Vagina (tissue), 2 donors: ENCODE data around the gene MXD4. TPM values are rescaled to one million over a fixed set of nuclear protein-coding genes. Genes with fewer than 3 reads are reported as not detected.

ENCODE experiments used
- DNase-seq, 2 donors: peaks; one replicate each; pipeline ENCODE4 v3.0.0-alpha.2; 2017; ENCODE audit errors: extremely low spot score in 2 of 2
- H3K27ac ChIP-seq: fragments of 200-600 bp; sonication (generic); one replicate; pipeline ENCODE4 v1.5.1; 2019
- H3K27me3 ChIP-seq: fragments of 200-600 bp; sonication (generic); one replicate; pipeline ENCODE4 v1.5.1; 2019
- H3K36me3 ChIP-seq, 2 donors: fragments of 200-600 bp; sonication (generic); one replicate each; pipeline ENCODE4 v1.5.1; 2017 to 2019
- H3K4me1 ChIP-seq: fragments of 200-600 bp; sonication (generic); one replicate; pipeline ENCODE4 v1.5.1; 2019
- H3K4me3 ChIP-seq, 2 donors: fragments of 200-600 bp; sonication (generic); 1 replicate in 1 of 2; 2 replicates in 1 of 2; pipeline ENCODE4 v1.5.1; 2016 to 2019
- H3K9me3 ChIP-seq: fragments of 200-600 bp; sonication (generic); one replicate; pipeline ENCODE4 v1.5.1; 2019
- CTCF ChIP-seq, 3 experiments: fragments of 450-650 bp in 2 of 3; fragments of 200-600 bp in 1 of 3; sonication (generic) in 1 of 3; IDR thresholded peaks; one replicate each; pipeline ENCODE4 v1.5.1; 2017 to 2019; ENCODE audit warnings: antibody characterized with exemption in 3 of 3, mild to moderate bottlenecking in 2 of 3, moderate library complexity in 2 of 3
- POLR2A ChIP-seq, 2 donors: fragments of 450-650 bp; IDR thresholded peaks; one replicate each; pipeline ENCODE4 v1.6.1; 2017; ENCODE audit warnings: antibody characterized with exemption in 2 of 2, mild to moderate bottlenecking in 2 of 2, moderate library complexity in 2 of 2
- POLR2AphosphoS5 ChIP-seq, 2 donors: sonication (generic); formaldehyde crosslinking; IDR thresholded peaks; one replicate each; pipeline ENCODE4 v1.9.0; 2017; ENCODE audit warnings: antibody characterized with exemption in 2 of 2, mild to moderate bottlenecking in 2 of 2, low read depth in 1 of 2; ENCODE audit not compliant: insufficient read depth in 1 of 2
- intact Hi-C: fragments of 100-400 bp; cut with DNase I; formaldehyde crosslinking; loops from one replicate; pipeline ENCODE4 v1.15.1; 2023
- total RNA-seq: library from RNA; depleted of rRNA; stranded (reverse); fragments of >200 nt; gene quantifications from one replicate; pipeline ENCODE4 v1.2.3, GENCODE V29; 2016

MXD4 gene
- total RNA-seq, 1 donor from 2014 or later: 27.5 TPM

GRCh38 chr4:2248821-2249261 lies 13.1 kb downstream of the MXD4 start:
- Histone ChIP-seq H3K4me3 (no peak overlapping the region), H3K9me3 (no peaks in the 10 kb centered on the region), H3K36me3 (peaks cover 0 to 44% of the 10 kb centered on the region in 2 donors), H3K4me1 (peaks cover 27% of the 10 kb centered on the region), H3K27me3 (no peaks in the 10 kb centered on the region), H3K27ac (no peak overlapping the region)
- TF ChIP-seq POLR2AphosphoS5 (IDR thresholded peaks at IDR 0.05; ENCODE audit: insufficient read depth in 1 of 2, low read depth in 1 of 2) (no peak), CTCF (IDR thresholded peaks at IDR 0.05) (no peak), POLR2A (IDR thresholded peaks at IDR 0.05) (no peak)
- intact Hi-C loops: no loop called here
- no peak for DNase-seq

- no peak overlapping the region for H3K27ac ChIP-seq
- peaks cover 0 to 37% of the 10 kb centered on the region in 2 donors for H3K36me3 ChIP-seq
- H3K27me3 ChIP-seq: no peaks in the 10 kb centered on the region
- H3K9me3 ChIP-seq: no peaks in the 10 kb centered on the region
- TF ChIP-seq POLR2A (IDR thresholded peaks at IDR 0.05): no peak
- TF ChIP-seq CTCF (IDR thresholded peaks at IDR 0.05): no peak
- TF ChIP-seq POLR2AphosphoS5 (IDR thresholded peaks at IDR 0.05; ENCODE audit: insufficient read depth in 1 of 2, low read depth in 1 of 2): no peak
- DNase-seq: no peak
- intact Hi-C loops: no loop called here
- peaks cover 21% of the 10 kb centered on the region for H3K4me1 ChIP-seq
- no peak overlapping the region for H3K4me3 ChIP-seq
These were observed 13.7 kb downstream of the MXD4 start for GRCh38 chr4:2248044-2248780.

GRCh38 chr4:2247128-2248043 lies 14.5 kb downstream of the MXD4 start:
- Histone ChIP-seq H3K9me3 (no peaks in the 10 kb centered on the region), H3K27me3 (no peaks in the 10 kb centered on the region), H3K27ac (no peak overlapping the region), H3K36me3 (peaks cover 0 to 33% of the 10 kb centered on the region in 2 donors), H3K4me1 (peaks cover 20% of the 10 kb centered on the region), H3K4me3 (no peak overlapping the region)
- DNase-seq: no peak
- intact Hi-C loops: no loop called here
- TF ChIP-seq POLR2A (IDR thresholded peaks at IDR 0.05) (no peak), POLR2AphosphoS5 (IDR thresholded peaks at IDR 0.05; ENCODE audit: insufficient read depth in 1 of 2, low read depth in 1 of 2) (no peak)

- H3K4me1 ChIP-seq: peaks cover 22% of the 10 kb centered on the region
- no peaks in the 10 kb centered on the region for H3K9me3 ChIP-seq
- no peak for TF ChIP-seq POLR2AphosphoS5 (IDR thresholded peaks at IDR 0.05; ENCODE audit: insufficient read depth in 1 of 2, low read depth in 1 of 2)
- TF ChIP-seq CTCF (IDR thresholded peaks at IDR 0.05): no peak
- TF ChIP-seq POLR2A (IDR thresholded peaks at IDR 0.05): no peak
- peaks cover 0 to 32% of the 10 kb centered on the region in 2 donors for H3K36me3 ChIP-seq
- H3K4me3 ChIP-seq: no peak overlapping the region
- H3K27ac ChIP-seq: no peak overlapping the region
- H3K27me3 ChIP-seq: no peaks in the 10 kb centered on the region
- intact Hi-C loops: no loop called here
- peak in 1 of 2 donors; percentile 77 for DNase-seq
These were observed 15.4 kb downstream of the MXD4 start for GRCh38 chr4:2246384-2247127.

GRCh38 chr4:2245787-2246275 lies 16.1 kb downstream of the MXD4 start:
- Histone ChIP-seq H3K36me3 (peaks cover 0 to 24% of the 10 kb centered on the region in 2 donors), H3K9me3 (no peaks in the 10 kb centered on the region), H3K4me1 (peaks cover 27% of the 10 kb centered on the region), H3K27me3 (no peaks in the 10 kb centered on the region), H3K4me3 (no peak overlapping the region), H3K27ac (no peak overlapping the region)
- intact Hi-C loops: no loop called here
- no peak for DNase-seq
- TF ChIP-seq POLR2AphosphoS5 (IDR thresholded peaks at IDR 0.05; ENCODE audit: insufficient read depth in 1 of 2, low read depth in 1 of 2) (no peak), CTCF (IDR thresholded peaks at IDR 0.05) (no peak)
